B cell (primary cell): ENCODE measurements around the gene MRPL32. TPM values are rescaled to one million over a fixed set of nuclear protein-coding genes. Genes with fewer than 3 reads are reported as not detected.

Experiments used
- ATAC-seq: fragments of 200-7000 bp; cut with Tn5 transposase; one replicate; pipeline ENCODE4 v1.10.0; 2021; ENCODE audit warnings: low read depth, mild to moderate bottlenecking, moderate number of reproducible peaks, moderate library complexity
- CTCF ChIA-PET: fragments of 350-600 bp; sonication (Branson Sonifier 250); formaldehyde crosslinking; loops from one replicate; lab custom pipeline; 2021; ENCODE audit warnings: antibody characterized with exemption, inconsistent platforms; lab: Charles Lee
- POLR2A ChIA-PET: fragments of 350-600 bp; sonication (Branson Sonifier 250); formaldehyde crosslinking; loops from one replicate; lab custom pipeline; 2021; ENCODE audit warnings: antibody characterized with exemption; lab: Charles Lee
- DNase-seq: peaks from one replicate; pipeline ENCODE4 v3.0.0; 2013
- H2AFZ ChIP-seq: 2 replicates; pipeline ENCODE4 v1.6.1; 2012; ENCODE audit warnings: mild to moderate bottlenecking, low read depth, low read length; ENCODE audit not compliant: insufficient read depth, poor library complexity, severe bottlenecking
- H3K27ac ChIP-seq, 2 donors: 1 replicate in 1 of 2; 2 replicates in 1 of 2; pipeline ENCODE4 v1.5.1; 2012 to 2013; ENCODE audit warnings: low read length in 2 of 2, mild to moderate bottlenecking in 2 of 2, moderate library complexity in 1 of 2
- H3K27me3 ChIP-seq, 4 experiments: fragments of 200-600 bp in 1 of 4; sonication (generic) in 1 of 4; replicated peaks in 1 of 4; 1 replicate in 2 of 4; 2 replicates in 2 of 4; pipeline versions ENCODE4 v1.6.1 to v1.7.0; 2013 to 2016; ENCODE audit warnings: low read length in 3 of 4, mild to moderate bottlenecking in 2 of 4, mixed read lengths in 1 of 4, moderate library complexity in 1 of 4; ENCODE audit not compliant: insufficient read depth in 4 of 4, control insufficient read depth in 3 of 4; ENCODE audit errors: control extremely low read depth in 1 of 4
- H3K36me3 ChIP-seq, 2 experiments: replicated peaks in 1 of 2; 1 replicate in 1 of 2; 2 replicates in 1 of 2; pipeline versions ENCODE4 v1.6.1 to v1.7.1; 2013; ENCODE audit warnings: low read length in 1 of 2; ENCODE audit not compliant: insufficient read depth in 2 of 2, control insufficient read depth in 1 of 2; ENCODE audit errors: control extremely low read depth in 1 of 2, extremely low read depth in 1 of 2
- H3K4me1 ChIP-seq, 2 donors: fragments of 200-600 bp in 1 of 2; sonication (generic) in 1 of 2; 1 replicate in 1 of 2; 2 replicates in 1 of 2; pipeline versions ENCODE4 v1.5.1 to v1.6.1; 2013 to 2017; ENCODE audit warnings: low read length in 2 of 2; ENCODE audit not compliant: control insufficient read depth in 2 of 2, insufficient read depth in 2 of 2
- H3K4me2 ChIP-seq: replicated peaks from 2 replicates; pipeline ENCODE3; 2012; ENCODE audit warnings: mild to moderate bottlenecking, low read depth, low read length; ENCODE audit not compliant: poor library complexity, severe bottlenecking
- H3K4me3 ChIP-seq, 5 experiments: fragments of 200-600 bp in 1 of 5; sonication (generic) in 1 of 5; 1 replicate in 3 of 5; 2 replicates in 2 of 5; pipeline versions ENCODE4 v1.5.1 to v1.7.0; 2011 to 2016; ENCODE audit warnings: low read length in 4 of 5, mild to moderate bottlenecking in 4 of 5, low read depth in 2 of 5, control low read depth in 1 of 5, moderate library complexity in 1 of 5; ENCODE audit not compliant: insufficient read depth in 1 of 5; ENCODE audit errors: control extremely low read depth in 1 of 5, extremely low read depth in 1 of 5
- H3K79me2 ChIP-seq: fragments of 200-600 bp; sonication (generic); one replicate; pipeline ENCODE4 v1.6.0; 2016; ENCODE audit warnings: low read length; ENCODE audit not compliant: control insufficient read depth, insufficient read depth
- H3K9ac ChIP-seq: fragments of 200-600 bp; sonication (generic); 2 replicates; pipeline ENCODE4 v1.6.1; 2017; ENCODE audit warnings: mild to moderate bottlenecking, low read length, moderate library complexity
- H3K9me3 ChIP-seq, 3 donors: one replicate each; pipeline versions ENCODE4 v1.6.1 to v1.7.1; 2013; ENCODE audit warnings: low read length in 2 of 3; ENCODE audit not compliant: control insufficient read depth in 2 of 3, insufficient read depth in 1 of 3; ENCODE audit errors: control extremely low read depth in 1 of 3
- H4K20me1 ChIP-seq: 2 replicates; pipeline ENCODE4 v1.6.0; 2012; ENCODE audit warnings: mild to moderate bottlenecking, low read length; ENCODE audit not compliant: insufficient read depth, control insufficient read depth, poor library complexity, severe bottlenecking
- H3K27ac Mint-ChIP-seq: one replicate; pipeline ENCODE4 v1.8.0; 2021; ENCODE audit warnings: mixed read lengths
- H3K27me3 Mint-ChIP-seq: one replicate; pipeline ENCODE4 v1.8.0; 2021; ENCODE audit warnings: mixed read lengths
- H3K4me1 Mint-ChIP-seq: one replicate; pipeline ENCODE4 v1.8.0; 2021; ENCODE audit warnings: mixed read lengths
- H3K4me3 Mint-ChIP-seq: one replicate; pipeline ENCODE4 v1.8.0; 2021; ENCODE audit warnings: mixed read lengths
- H3K9me3 Mint-ChIP-seq: one replicate; pipeline ENCODE4 v1.8.0; 2022; ENCODE audit warnings: mixed read lengths; ENCODE audit not compliant: insufficient read depth
- CTCF ChIP-seq: fragments of 200-600 bp; IDR thresholded peaks from one replicate; pipeline ENCODE4 v1.8.0; 2022; ENCODE audit warnings: antibody characterized with exemption, mild to moderate bottlenecking
- EZH2 ChIP-seq: IDR thresholded peaks from 2 replicates; pipeline ENCODE4 v1.6.1; 2012; ENCODE audit warnings: borderline replicate concordance, low read depth, mild to moderate bottlenecking, moderate library complexity, low read length; ENCODE audit not compliant: insufficient read depth, poor library complexity, severe bottlenecking
- WGBS: methylation state at CpG from one replicate; pipeline ENCODE4 v1.1.5; 2013; ENCODE audit warnings: missing lambda C conversion rate; ENCODE audit not compliant: insufficient coverage; 5-methylcytosine and 5-hydroxymethylcytosine counted together
- intact Hi-C: fragments of 100-400 bp; cut with micrococcal nuclease; formaldehyde crosslinking; loops from one replicate; pipeline ENCODE4 v1.10.0; 2022
- polyA plus RNA-seq: library from polyadenylated mRNA; depleted of rRNA; stranded (reverse); fragments of >200 nt; gene quantifications from 2 replicates; pipeline ENCODE4 v1.2.3, GENCODE V29; 2012
- total RNA-seq, 2 donors: library from RNA; stranded (reverse); fragments of 120-200 nt in 1 of 2; gene quantifications; 1 replicate in 1 of 2; 2 replicates in 1 of 2; pipeline versions ENCODE4 v1.2.3 to v1.2.4, GENCODE V29; 2013 to 2022

Gene MRPL32
- total and polyA plus RNA-seq, 2 donors (not counting 1 experiment from before 2014, with no cell fraction given): 25.3 to 31.7 TPM

GRCh38 chr7:42893346-42894240 is 38.6 kb upstream of the MRPL32 start:
- no peak overlapping the region for H2AFZ ChIP-seq
- H3K36me3 ChIP-seq: no peaks in the 10 kb centered on the region
- peaks cover 3% of the 10 kb centered on the region for H3K79me2 ChIP-seq
- no peaks in the 10 kb centered on the region for H3K27me3 ChIP-seq
- DNase-seq (no peak), ATAC-seq (no peak)
- no peak for TF ChIP-seq EZH2
- no peak for TF ChIP-seq CTCF
- H4K20me1 ChIP-seq: no peaks in the 10 kb centered on the region
- Mint-ChIP-seq H3K27ac (no peak overlapping the region), H3K4me3 (no peak overlapping the region), H3K4me1 (peaks cover 6% of the 10 kb centered on the region), H3K27me3 (no peaks in the 10 kb centered on the region), H3K9me3 (peaks cover 3% of the 10 kb centered on the region)
- CTCF ChIA-PET: interaction anchor here (1.7 kb wide), 1 partner anchor 17 kb away, joined by 5 read pairs; no protein-coding TSS in a partner anchor
- POLR2A ChIA-PET: interaction anchor here (0.6 kb wide), 1 partner anchor 39 kb away, joined by 7 read pairs; the partner anchor contains the start of genes MRPL32 and PSMA2
- H3K4me3 ChIP-seq: no peak overlapping the region
- no peaks in the 10 kb centered on the region for H3K9me3 ChIP-seq
- no peak overlapping the region for H3K27ac ChIP-seq
- H3K4me1 ChIP-seq: peaks cover 2 to 9% of the 10 kb centered on the region in 2 donors
- WGBS: 71% methylated on average over 7 of the region's 9 CpGs
- intact Hi-C loops: no loop called here
- H3K4me2 ChIP-seq: no peak overlapping the region
- H3K9ac ChIP-seq: no peak overlapping the region

- DNase-seq (no peak), ATAC-seq (no peak)
- no peak for TF ChIP-seq CTCF
- TF ChIP-seq EZH2: no peak
- Histone ChIP-seq H3K4me1 (no peaks in the 10 kb centered on the region), H2AFZ (no peak overlapping the region), H3K36me3 (no peaks in the 10 kb centered on the region), H3K27me3 (no peaks in the 10 kb centered on the region), H3K79me2 (no peaks in the 10 kb centered on the region), H3K9me3 (no peaks in the 10 kb centered on the region), H3K4me2 (no peak overlapping the region), H3K27ac (no peak overlapping the region), H4K20me1 (no peaks in the 10 kb centered on the region), H3K4me3 (no peak overlapping the region), H3K9ac (no peak overlapping the region)
- Mint-ChIP-seq H3K27ac (no peak overlapping the region), H3K9me3 (no peaks in the 10 kb centered on the region), H3K27me3 (no peaks in the 10 kb centered on the region), H3K4me1 (no peaks in the 10 kb centered on the region), H3K4me3 (no peak overlapping the region)
- POLR2A ChIA-PET: no interaction called here
- intact Hi-C loops: no loop called here
- CTCF ChIA-PET: interaction anchor here (2.1 kb wide), 1 partner anchor 24 kb away, joined by 5 read pairs; no protein-coding TSS in a partner anchor
Measured at GRCh38 chr7:42900842-42901241, 31.3 kb upstream of the MRPL32 start.
